B cell (primary cell): ENCODE results near the gene FAM163A. TPM values are rescaled to one million over a fixed set of nuclear protein-coding genes. Genes with fewer than 3 reads are reported as not detected.

Experiments
- ATAC-seq: fragments of 200-7000 bp; cut with Tn5 transposase; one replicate; pipeline ENCODE4 v1.10.0; 2021; ENCODE audit warnings: low read depth, mild to moderate bottlenecking, moderate number of reproducible peaks, moderate library complexity
- CTCF ChIA-PET: fragments of 350-600 bp; sonication (Branson Sonifier 250); formaldehyde crosslinking; loops from one replicate; lab custom pipeline; 2021; ENCODE audit warnings: antibody characterized with exemption, inconsistent platforms; lab: Charles Lee
- POLR2A ChIA-PET: fragments of 350-600 bp; sonication (Branson Sonifier 250); formaldehyde crosslinking; loops from one replicate; lab custom pipeline; 2021; ENCODE audit warnings: antibody characterized with exemption; lab: Charles Lee
- DNase-seq: peaks from one replicate; pipeline ENCODE4 v3.0.0; 2013
- H2AFZ ChIP-seq: 2 replicates; pipeline ENCODE4 v1.6.1; 2012; ENCODE audit warnings: mild to moderate bottlenecking, low read depth, low read length; ENCODE audit not compliant: insufficient read depth, poor library complexity, severe bottlenecking
- H3K27ac ChIP-seq, 2 donors: 1 replicate in 1 of 2; 2 replicates in 1 of 2; pipeline ENCODE4 v1.5.1; 2012 to 2013; ENCODE audit warnings: low read length in 2 of 2, mild to moderate bottlenecking in 2 of 2, moderate library complexity in 1 of 2
- H3K27me3 ChIP-seq, 4 experiments: fragments of 200-600 bp in 1 of 4; sonication (generic) in 1 of 4; replicated peaks in 1 of 4; 1 replicate in 2 of 4; 2 replicates in 2 of 4; pipeline versions ENCODE4 v1.6.1 to v1.7.0; 2013 to 2016; ENCODE audit warnings: low read length in 3 of 4, mild to moderate bottlenecking in 2 of 4, mixed read lengths in 1 of 4, moderate library complexity in 1 of 4; ENCODE audit not compliant: insufficient read depth in 4 of 4, control insufficient read depth in 3 of 4; ENCODE audit errors: control extremely low read depth in 1 of 4
- H3K36me3 ChIP-seq, 2 experiments: replicated peaks in 1 of 2; 1 replicate in 1 of 2; 2 replicates in 1 of 2; pipeline versions ENCODE4 v1.6.1 to v1.7.1; 2013; ENCODE audit warnings: low read length in 1 of 2; ENCODE audit not compliant: insufficient read depth in 2 of 2, control insufficient read depth in 1 of 2; ENCODE audit errors: control extremely low read depth in 1 of 2, extremely low read depth in 1 of 2
- H3K4me1 ChIP-seq, 2 donors: fragments of 200-600 bp in 1 of 2; sonication (generic) in 1 of 2; 1 replicate in 1 of 2; 2 replicates in 1 of 2; pipeline versions ENCODE4 v1.5.1 to v1.6.1; 2013 to 2017; ENCODE audit warnings: low read length in 2 of 2; ENCODE audit not compliant: control insufficient read depth in 2 of 2, insufficient read depth in 2 of 2
- H3K4me2 ChIP-seq: replicated peaks from 2 replicates; pipeline ENCODE3; 2012; ENCODE audit warnings: mild to moderate bottlenecking, low read depth, low read length; ENCODE audit not compliant: poor library complexity, severe bottlenecking
- H3K4me3 ChIP-seq, 5 experiments: fragments of 200-600 bp in 1 of 5; sonication (generic) in 1 of 5; 1 replicate in 3 of 5; 2 replicates in 2 of 5; pipeline versions ENCODE4 v1.5.1 to v1.7.0; 2011 to 2016; ENCODE audit warnings: low read length in 4 of 5, mild to moderate bottlenecking in 4 of 5, low read depth in 2 of 5, control low read depth in 1 of 5, moderate library complexity in 1 of 5; ENCODE audit not compliant: insufficient read depth in 1 of 5; ENCODE audit errors: control extremely low read depth in 1 of 5, extremely low read depth in 1 of 5
- H3K79me2 ChIP-seq: fragments of 200-600 bp; sonication (generic); one replicate; pipeline ENCODE4 v1.6.0; 2016; ENCODE audit warnings: low read length; ENCODE audit not compliant: control insufficient read depth, insufficient read depth
- H3K9ac ChIP-seq: fragments of 200-600 bp; sonication (generic); 2 replicates; pipeline ENCODE4 v1.6.1; 2017; ENCODE audit warnings: mild to moderate bottlenecking, low read length, moderate library complexity
- H3K9me3 ChIP-seq, 3 donors: one replicate each; pipeline versions ENCODE4 v1.6.1 to v1.7.1; 2013; ENCODE audit warnings: low read length in 2 of 3; ENCODE audit not compliant: control insufficient read depth in 2 of 3, insufficient read depth in 1 of 3; ENCODE audit errors: control extremely low read depth in 1 of 3
- H4K20me1 ChIP-seq: 2 replicates; pipeline ENCODE4 v1.6.0; 2012; ENCODE audit warnings: mild to moderate bottlenecking, low read length; ENCODE audit not compliant: insufficient read depth, control insufficient read depth, poor library complexity, severe bottlenecking
- H3K27ac Mint-ChIP-seq: one replicate; pipeline ENCODE4 v1.8.0; 2021; ENCODE audit warnings: mixed read lengths
- H3K27me3 Mint-ChIP-seq: one replicate; pipeline ENCODE4 v1.8.0; 2021; ENCODE audit warnings: mixed read lengths
- H3K4me1 Mint-ChIP-seq: one replicate; pipeline ENCODE4 v1.8.0; 2021; ENCODE audit warnings: mixed read lengths
- H3K4me3 Mint-ChIP-seq: one replicate; pipeline ENCODE4 v1.8.0; 2021; ENCODE audit warnings: mixed read lengths
- H3K9me3 Mint-ChIP-seq: one replicate; pipeline ENCODE4 v1.8.0; 2022; ENCODE audit warnings: mixed read lengths; ENCODE audit not compliant: insufficient read depth
- CTCF ChIP-seq: fragments of 200-600 bp; IDR thresholded peaks from one replicate; pipeline ENCODE4 v1.8.0; 2022; ENCODE audit warnings: antibody characterized with exemption, mild to moderate bottlenecking
- EZH2 ChIP-seq: IDR thresholded peaks from 2 replicates; pipeline ENCODE4 v1.6.1; 2012; ENCODE audit warnings: borderline replicate concordance, low read depth, mild to moderate bottlenecking, moderate library complexity, low read length; ENCODE audit not compliant: insufficient read depth, poor library complexity, severe bottlenecking
- WGBS: methylation state at CpG from one replicate; pipeline ENCODE4 v1.1.5; 2013; ENCODE audit warnings: missing lambda C conversion rate; ENCODE audit not compliant: insufficient coverage; 5-methylcytosine and 5-hydroxymethylcytosine counted together
- intact Hi-C: fragments of 100-400 bp; cut with micrococcal nuclease; formaldehyde crosslinking; loops from one replicate; pipeline ENCODE4 v1.10.0; 2022
- polyA plus RNA-seq: library from polyadenylated mRNA; depleted of rRNA; stranded (reverse); fragments of >200 nt; gene quantifications from 2 replicates; pipeline ENCODE4 v1.2.3, GENCODE V29; 2012
- total RNA-seq, 2 donors: library from RNA; stranded (reverse); fragments of 120-200 nt in 1 of 2; gene quantifications; 1 replicate in 1 of 2; 2 replicates in 1 of 2; pipeline versions ENCODE4 v1.2.3 to v1.2.4, GENCODE V29; 2013 to 2022

FAM163A gene
- total and polyA plus RNA-seq, 2 donors (not counting 1 experiment from before 2014, with no cell fraction given): not detected

- H3K4me3 Mint-ChIP-seq: no peak overlapping the region
- Histone ChIP-seq H3K79me2 (no peaks in the 10 kb centered on the region), H3K4me3 (no peak overlapping the region), H3K4me2 (no peak overlapping the region), H3K9ac (no peak overlapping the region), H4K20me1 (no peaks in the 10 kb centered on the region), H3K27me3 (peaks cover 0 to 3% (median 0%) of the 10 kb centered on the region in 4 experiments), H3K27ac (no peak overlapping the region), H3K36me3 (no peaks in the 10 kb centered on the region), H3K4me1 (no peaks in the 10 kb centered on the region), H2AFZ (no peak overlapping the region), H3K9me3 (no peaks in the 10 kb centered on the region)
- peaks cover 32% of the 10 kb centered on the region for H3K27me3 Mint-ChIP-seq
- ChIA-PET CTCF (interaction anchor here (3.0 to 6.6 kb wide), 3 partner anchors 102 to 472 kb away, joined by 42 to 89 read pairs (median 45); no protein-coding TSS in a partner anchor), POLR2A (no interaction called here)
- intact Hi-C loops: loop anchor here (2.0 kb wide), 1 partner anchor 775 kb away; no protein-coding TSS in a partner anchor
- ATAC-seq (no peak), DNase-seq (no peak)
- 70% methylated on average over 1 of the region's 2 CpGs for WGBS
- no peak for TF ChIP-seq CTCF
- H3K4me1 Mint-ChIP-seq: peaks cover 3% of the 10 kb centered on the region
- no peak overlapping the region for H3K27ac Mint-ChIP-seq
- H3K9me3 Mint-ChIP-seq: peaks cover 2% of the 10 kb centered on the region
Measured at GRCh38 chr1:179707406-179707805, 35.7 kb upstream of the FAM163A start.

GRCh38 chr1:179708434-179709195 is 34.5 kb upstream of the FAM163A start:
- no peak overlapping the region for H3K4me3 Mint-ChIP-seq
- H3K4me2 ChIP-seq: no peak overlapping the region
- H3K4me3 ChIP-seq: no peak overlapping the region
- H3K36me3 ChIP-seq: no peaks in the 10 kb centered on the region
- no peaks in the 10 kb centered on the region for H4K20me1 ChIP-seq
- whole genome bisulfite sequencing: 86% methylated on average over 4 of the region's 6 CpGs
- no peaks in the 10 kb centered on the region for H3K79me2 ChIP-seq
- no peak for TF ChIP-seq EZH2
- TF ChIP-seq CTCF: no peak
- ChIA-PET POLR2A (no interaction called here), CTCF (interaction anchor here (0.9 to 6.6 kb wide), 4 partner anchors 8 to 109 kb away, joined by 3 to 89 read pairs (median 12); no protein-coding TSS in a partner anchor)
- peaks cover 0 to 3% (median 0%) of the 10 kb centered on the region in 4 experiments for H3K27me3 ChIP-seq
- peaks cover 0 to 5% (median 0%) of the 10 kb centered on the region in 3 donors for H3K9me3 ChIP-seq
- ATAC-seq: no peak
- no peak overlapping the region for H3K27ac Mint-ChIP-seq
- H3K4me1 ChIP-seq: no peaks in the 10 kb centered on the region
- DNase-seq: no peak
- H3K9ac ChIP-seq: no peak overlapping the region
- peaks cover 4% of the 10 kb centered on the region for H3K9me3 Mint-ChIP-seq
- peaks cover 32% of the 10 kb centered on the region for H3K27me3 Mint-ChIP-seq
- no peak overlapping the region for H3K27ac ChIP-seq
- intact Hi-C loops: no loop called here
- H2AFZ ChIP-seq: no peak overlapping the region
- H3K4me1 Mint-ChIP-seq: peaks cover 3% of the 10 kb centered on the region
